ENCODE data around the gene NTMT1.

Gene NTMT1

DNA sequence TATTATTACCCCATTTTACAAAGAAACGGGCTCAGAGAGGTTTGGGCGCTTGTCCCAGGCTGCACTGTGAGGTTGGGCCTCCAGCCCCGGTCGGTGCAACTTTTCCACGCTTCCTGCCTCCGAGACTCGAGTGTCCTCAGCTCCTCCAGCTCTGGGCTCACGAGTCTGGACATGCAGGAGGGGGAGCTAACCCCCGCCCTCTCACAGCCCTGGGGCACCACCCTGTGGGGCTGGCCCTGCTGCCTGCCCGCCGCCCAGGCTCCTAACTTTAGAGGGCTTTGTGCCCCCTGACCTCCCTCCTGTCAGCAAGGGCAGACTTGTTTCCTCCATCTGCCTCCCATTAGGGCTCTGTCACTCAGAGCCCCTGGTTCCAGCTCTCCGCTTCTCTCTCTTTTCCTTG is 20.3 kb downstream of the NTMT1 start:
- TF ChIP-seq CTCF (conservative IDR thresholded peaks at IDR 0.05; ENCODE audit: low read depth) = no peak
- no peak overlapping the region for H3K27ac ChIP-seq
- CTCF ChIA-PET = interaction anchor here (0.6 to 1.4 kb wide), 4 partner anchors 35 to 1481 kb away, joined by 3 to 7 read pairs (median 5); no protein-coding TSS in a partner anchor
- DNase-seq (ENCODE audit: low spot score) = no peak
- POLR2A ChIA-PET (ENCODE audit: low non-redundant PET) = no interaction called here

GRCh38 chr9:129646654-129647053 is 20.7 kb downstream of the NTMT1 start:
- ChIA-PET POLR2A (ENCODE audit: low non-redundant PET) (no interaction called here), CTCF (interaction anchor here (0.6 to 1.4 kb wide), 5 partner anchors 18 to 1481 kb away, joined by 3 to 7 read pairs (median 5); no protein-coding TSS in a partner anchor)
- no peak for DNase-seq (ENCODE audit: low spot score)
- no peak overlapping the region for H3K27ac ChIP-seq
- no peak for TF ChIP-seq CTCF (conservative IDR thresholded peaks at IDR 0.05; ENCODE audit: low read depth)

GRCh38 chr9:129647635-129648034 is 21.7 kb downstream of the NTMT1 start:
- POLR2A ChIA-PET (ENCODE audit: low non-redundant PET) = no interaction called here
- no peak for DNase-seq (ENCODE audit: low spot score)
- TF ChIP-seq CTCF (conservative IDR thresholded peaks at IDR 0.05; ENCODE audit: low read depth) = no peak
- CTCF ChIA-PET = no interaction called here
- H3K27ac ChIP-seq = no peak overlapping the region

DNA sequence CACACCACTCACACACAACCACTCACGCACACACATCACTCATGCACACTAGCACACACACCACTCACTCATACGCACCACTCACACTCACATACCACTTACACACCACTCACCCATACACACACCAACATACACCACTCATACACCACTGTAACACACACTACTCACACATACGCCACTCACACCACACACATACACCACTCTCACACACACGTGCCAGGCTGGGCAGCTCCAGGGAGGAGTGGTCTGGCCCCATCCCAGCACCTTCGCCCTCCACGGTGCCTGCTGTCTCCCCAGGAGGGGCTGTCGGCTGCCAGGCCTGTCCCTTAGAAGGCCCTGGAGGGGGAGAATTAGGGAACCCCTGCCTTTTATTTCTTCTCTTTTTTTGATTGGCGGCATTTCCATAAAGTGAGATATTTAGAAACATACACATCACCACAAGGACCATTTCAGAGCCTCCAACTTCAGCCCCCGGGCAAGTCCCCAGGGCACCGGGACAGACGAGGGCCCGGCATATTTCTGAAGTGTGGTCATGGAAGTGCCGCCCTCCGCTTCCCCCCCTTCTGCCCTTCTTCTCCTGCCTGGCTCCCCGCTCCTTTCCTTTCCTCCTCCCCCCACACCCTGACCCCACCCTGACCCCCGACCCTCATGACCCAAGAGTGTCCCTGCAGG is 22.3 kb downstream of the NTMT1 start:
- POLR2A ChIA-PET (ENCODE audit: low non-redundant PET) = no interaction called here
- DNase-seq (ENCODE audit: low spot score) = no peak
- H3K27ac ChIP-seq = no peak overlapping the region
- TF ChIP-seq CTCF (conservative IDR thresholded peaks at IDR 0.05; ENCODE audit: low read depth) = no peak
- CTCF ChIA-PET = no interaction called here

DNA sequence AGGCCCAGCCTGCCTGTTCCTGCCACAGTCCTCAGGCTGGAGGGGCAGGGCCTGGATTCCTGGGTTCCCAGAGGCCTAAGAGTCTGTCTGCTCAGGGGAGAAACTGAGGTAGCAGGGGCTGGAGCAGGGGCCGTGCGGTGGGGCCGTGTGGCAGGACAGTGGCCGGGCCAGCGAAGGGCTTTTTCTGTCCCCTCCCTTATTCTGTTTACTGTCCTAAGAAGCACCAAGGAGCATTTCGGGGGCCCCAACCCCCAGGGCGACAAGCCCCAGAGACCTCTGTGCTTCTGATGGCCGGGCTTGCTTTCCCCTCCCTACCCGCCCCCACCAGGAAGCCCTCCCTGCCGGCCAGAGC is 22.8 kb downstream of the NTMT1 start:
- H3K27ac ChIP-seq = no peak overlapping the region
- no peak for DNase-seq (ENCODE audit: low spot score)
- POLR2A ChIA-PET (ENCODE audit: low non-redundant PET) = no interaction called here
- CTCF ChIA-PET = no interaction called here
- TF ChIP-seq CTCF (conservative IDR thresholded peaks at IDR 0.05; ENCODE audit: low read depth) = no peak

- POLR2A ChIA-PET (ENCODE audit: low non-redundant PET) = no interaction called here
- H3K27ac ChIP-seq = no peak overlapping the region
- no peak for TF ChIP-seq CTCF (conservative IDR thresholded peaks at IDR 0.05; ENCODE audit: low read depth)
- CTCF ChIA-PET = interaction anchor here (0.6 to 0.7 kb wide), 3 partner anchors 140 to 824 kb away, joined by 3 to 5 read pairs (median 4); no protein-coding TSS in a partner anchor
- DNase-seq (ENCODE audit: low spot score) = no peak
Observed at GRCh38 chr9:129649726-129650679, 24.0 kb downstream of the NTMT1 start.

All from RWPE1 (cell line).